Occipital lobe (tissue), 2 donors: ENCODE measurements around the gene MBD3L3. TPM values are rescaled to one million over a fixed set of nuclear protein-coding genes. Genes with fewer than 3 reads are reported as not detected.
"Not testable (repeated sequence)": the region's sequence is repeated elsewhere in the genome, so short reads cannot be mapped to it uniquely, and the experiment has no call there.

Experiments
- DNase-seq: peaks from one replicate; lab custom pipeline; 2025; lab: John Stamatoyannopoulos, UW
- total RNA-seq: library from RNA; depleted of rRNA; stranded (reverse); fragments of >200 nt; gene quantifications from one replicate; pipeline ENCODE4 v1.2.3, GENCODE V29; 2014

Gene MBD3L3
- total RNA-seq = not detected

DNA sequence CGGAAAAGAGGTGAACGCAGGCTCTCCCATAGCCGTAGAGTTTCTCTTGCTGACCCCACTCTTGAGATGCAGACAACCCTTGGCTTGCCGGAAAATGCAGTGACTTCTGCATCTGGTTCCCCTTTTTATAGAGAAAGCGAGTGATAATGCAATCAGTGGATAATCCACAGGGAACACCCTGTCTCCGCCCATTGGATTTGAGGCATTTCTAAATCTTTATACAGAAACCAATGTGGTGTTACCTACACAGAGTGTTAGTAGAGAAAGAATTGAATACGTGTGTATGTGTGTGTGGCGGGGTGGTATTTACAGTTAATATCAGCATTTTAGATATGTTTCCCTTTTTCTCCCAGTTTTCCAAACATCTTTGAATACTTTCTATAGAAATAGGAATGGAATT, at the start of gene MBD3L3:
MBD3L3 (minus strand) TSS at position 101 of the 400 bp plus-strand sequence; CDS start at position 30, 71 bp downstream.
- not testable (repeated sequence) for DNase-seq

DNA sequence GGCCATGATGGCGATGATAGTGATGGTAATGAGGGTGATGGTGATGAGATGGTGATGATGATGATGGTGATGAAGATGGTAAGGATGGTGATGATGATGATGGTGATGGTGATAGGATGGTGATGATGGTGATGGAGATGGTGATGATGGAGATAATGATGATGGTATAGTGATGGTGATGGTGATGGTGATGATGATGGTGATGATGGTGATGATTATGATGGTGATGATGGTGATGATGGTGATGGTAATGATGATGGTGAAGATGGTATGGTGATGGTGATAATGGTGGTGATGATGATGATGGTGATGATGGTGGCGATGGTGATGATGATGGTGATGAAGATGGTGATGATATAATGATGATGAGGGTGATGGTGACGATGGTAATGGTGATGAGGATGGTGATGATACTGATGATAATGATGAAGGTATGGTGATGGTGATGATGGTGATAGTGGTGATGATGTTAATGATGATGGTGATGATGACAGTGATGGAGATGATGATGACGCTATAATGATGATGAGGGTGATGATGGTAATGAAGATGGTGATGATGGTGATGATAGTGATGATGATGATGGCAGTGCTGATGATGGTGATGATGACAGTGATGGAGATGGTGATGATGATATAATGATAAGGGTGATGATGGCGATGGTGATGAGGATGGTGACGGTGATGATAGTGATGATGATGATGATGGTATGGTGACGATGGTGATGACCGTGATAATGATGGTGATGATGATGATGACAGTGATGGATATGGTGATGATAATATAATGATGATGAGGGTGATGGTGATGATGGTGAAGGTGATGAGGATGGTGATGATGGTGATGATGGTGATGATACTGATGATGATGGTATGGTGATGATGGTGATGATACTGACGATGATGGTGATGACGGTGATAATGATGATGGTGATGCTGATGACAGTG, 48.5 kb upstream of the MBD3L3 start:
- no peak for DNase-seq

DNA sequence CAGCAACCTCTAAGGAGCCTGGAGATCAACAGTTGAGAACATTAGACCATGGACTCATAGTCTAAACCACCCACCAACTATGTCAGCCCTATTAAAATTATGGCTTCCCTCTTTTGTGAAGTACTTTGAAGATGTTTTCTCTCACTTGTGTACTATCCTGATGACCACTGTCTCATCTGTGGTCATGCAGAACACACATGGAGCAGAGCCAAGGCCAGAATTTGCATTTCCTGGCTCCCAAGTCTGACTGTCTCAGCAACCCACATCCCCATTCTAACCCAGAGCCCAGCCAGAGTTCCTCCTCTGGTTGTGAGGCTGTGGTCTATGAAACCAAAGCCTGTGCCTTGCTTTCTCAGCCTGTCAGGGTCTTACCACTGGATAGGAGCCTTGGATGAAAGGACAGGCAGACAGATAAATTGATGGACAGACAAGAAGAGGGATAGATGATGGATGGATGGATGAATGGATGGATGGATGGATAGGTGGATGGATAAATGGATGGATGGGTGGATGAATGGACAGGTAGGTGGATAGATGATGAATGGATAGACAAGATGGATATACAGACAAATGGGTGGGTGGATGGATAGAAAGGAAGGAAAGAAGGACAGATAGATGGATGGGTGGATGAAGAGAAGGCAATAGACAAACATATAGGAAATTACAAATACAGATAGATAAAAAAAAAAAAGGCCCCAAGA, 46.4 kb upstream of the MBD3L3 start:
- no peak for DNase-seq

DNA sequence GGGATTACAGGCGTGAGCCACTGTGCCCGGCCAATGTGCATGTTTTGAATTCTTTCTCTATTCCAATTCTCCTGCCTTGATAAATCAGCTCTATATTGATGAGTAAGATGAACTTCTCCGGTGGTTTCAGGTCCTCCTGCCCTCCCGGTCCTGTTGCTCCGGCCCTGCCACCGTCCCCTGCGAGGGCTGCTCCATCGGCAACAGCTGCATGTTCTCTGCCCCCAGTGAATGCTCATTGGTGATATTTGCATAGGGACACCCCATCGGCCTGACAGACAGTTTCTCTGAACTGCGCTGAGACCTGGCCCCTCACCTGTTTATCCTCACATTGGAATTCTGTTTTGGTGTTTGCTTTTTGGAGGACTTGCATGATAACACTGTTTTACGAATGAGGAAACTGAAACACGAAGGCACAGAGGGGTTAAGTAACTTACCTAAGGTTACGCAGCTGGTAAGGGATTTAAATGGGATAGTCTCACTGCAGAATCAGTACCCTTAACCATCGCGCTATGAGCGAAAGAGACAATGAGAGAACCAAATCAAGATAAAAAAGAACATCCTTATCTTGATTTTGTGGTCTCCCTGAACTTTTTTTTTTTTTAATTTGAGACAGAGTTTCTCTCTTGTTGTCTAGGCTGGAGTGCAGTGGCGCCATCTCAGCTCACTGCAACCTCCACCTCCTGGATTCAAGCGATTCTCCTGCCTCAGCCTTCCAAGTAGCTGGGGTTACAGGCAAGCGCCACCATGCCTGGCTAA, 43.2 kb upstream of the MBD3L3 start:
- no peak for DNase-seq

DNA sequence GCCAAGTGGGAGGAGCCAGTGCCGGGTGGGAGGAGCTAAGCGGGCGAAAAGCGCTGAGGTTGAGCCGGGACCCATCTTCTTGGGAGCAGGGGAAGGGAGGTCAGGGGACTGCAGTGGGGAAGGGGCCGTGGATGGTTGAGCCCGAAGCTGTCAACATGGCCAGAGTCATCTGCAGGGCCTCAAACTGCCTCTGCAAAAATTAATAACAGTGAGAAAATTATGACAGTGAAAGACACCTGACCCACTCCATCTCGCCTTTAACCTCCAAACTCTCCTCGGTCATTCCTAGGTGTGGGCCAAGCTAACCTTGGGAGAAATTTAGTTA, 41.1 kb upstream of the MBD3L3 start:
- DNase-seq = no peak

DNA sequence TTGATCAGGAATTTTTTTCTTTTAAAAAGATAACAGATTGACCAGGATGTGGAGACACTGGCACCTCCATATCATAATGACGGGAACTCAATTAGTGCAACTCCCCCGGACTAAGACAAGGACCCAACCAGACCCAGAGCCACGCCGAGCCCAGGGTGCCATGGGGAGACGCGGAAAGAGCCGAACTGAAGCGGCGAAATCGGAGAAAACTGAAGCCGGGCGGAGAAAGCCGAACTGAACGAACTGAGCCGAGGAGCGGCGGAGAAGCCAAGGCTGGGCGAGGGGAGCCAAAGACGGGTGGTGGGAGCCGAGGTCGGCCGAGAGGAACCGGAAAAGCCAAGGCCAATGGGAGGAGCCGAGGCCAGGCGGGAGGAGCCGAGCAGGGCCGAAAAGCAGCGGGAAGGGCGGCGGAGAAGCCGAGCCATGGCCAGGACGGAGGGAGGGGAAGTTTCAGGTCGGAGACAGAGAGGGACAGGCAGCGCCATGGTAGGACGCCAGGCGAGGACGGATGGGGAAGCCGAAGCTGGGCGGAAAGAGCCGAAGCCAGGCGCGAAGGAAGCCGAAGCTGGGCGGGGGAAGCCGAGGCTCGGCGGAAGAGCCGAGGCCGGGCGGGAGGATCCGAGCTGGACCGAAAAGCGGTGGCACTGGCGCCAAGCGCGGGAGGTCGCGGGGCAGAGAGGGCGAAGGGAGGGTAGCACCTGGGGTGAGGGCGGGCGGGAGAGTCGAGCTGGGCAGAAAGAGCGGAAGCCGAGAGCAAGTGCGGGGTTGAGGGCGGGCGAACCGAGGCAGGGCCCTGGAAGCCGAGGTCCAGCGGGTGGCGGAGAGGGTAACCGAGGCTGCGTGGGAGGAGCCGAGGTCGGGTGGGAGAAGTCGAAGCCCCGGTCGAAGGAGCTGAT, 40.5 kb upstream of the MBD3L3 start:
- peak; percentile 87 for DNase-seq

DNA sequence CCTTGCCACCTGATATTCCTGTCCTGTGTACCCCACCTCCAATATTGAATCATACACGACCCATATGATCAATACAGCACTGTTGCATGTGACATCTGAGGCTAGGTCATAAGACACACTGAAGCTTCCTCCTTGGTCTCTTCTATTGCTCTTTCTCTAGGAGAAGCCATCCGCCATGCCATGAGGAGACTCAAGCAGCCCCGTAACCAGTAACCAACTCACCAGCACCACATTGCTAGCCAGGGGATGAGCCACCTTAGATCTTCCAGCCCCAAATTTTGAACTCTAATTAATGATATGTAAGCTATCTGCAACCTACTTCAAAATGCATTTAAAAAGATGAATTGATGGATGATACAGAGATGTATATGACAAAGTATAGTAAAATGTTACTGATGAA, 39.6 kb upstream of the MBD3L3 start:
- DNase-seq = no peak

DNA sequence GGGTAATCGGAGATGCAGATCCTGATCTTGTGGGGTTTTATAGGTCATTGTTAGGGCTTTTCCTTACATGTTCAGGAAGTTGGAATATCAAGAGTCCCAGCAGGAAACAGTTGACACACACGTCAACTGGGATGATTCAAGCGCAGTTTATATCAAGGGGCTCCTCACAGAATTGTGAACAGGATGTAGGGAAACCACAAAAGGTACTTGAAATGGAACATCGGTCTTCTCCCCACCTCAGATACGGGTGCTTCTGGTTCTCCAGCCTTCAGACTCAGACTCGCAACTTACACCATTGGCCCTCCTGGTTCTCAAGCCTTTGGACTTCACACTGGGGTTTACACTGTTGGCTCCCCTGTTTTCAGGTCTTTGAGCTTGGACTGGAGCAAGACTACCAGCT, 30.5 kb upstream of the MBD3L3 start:
- no peak for DNase-seq

DNA sequence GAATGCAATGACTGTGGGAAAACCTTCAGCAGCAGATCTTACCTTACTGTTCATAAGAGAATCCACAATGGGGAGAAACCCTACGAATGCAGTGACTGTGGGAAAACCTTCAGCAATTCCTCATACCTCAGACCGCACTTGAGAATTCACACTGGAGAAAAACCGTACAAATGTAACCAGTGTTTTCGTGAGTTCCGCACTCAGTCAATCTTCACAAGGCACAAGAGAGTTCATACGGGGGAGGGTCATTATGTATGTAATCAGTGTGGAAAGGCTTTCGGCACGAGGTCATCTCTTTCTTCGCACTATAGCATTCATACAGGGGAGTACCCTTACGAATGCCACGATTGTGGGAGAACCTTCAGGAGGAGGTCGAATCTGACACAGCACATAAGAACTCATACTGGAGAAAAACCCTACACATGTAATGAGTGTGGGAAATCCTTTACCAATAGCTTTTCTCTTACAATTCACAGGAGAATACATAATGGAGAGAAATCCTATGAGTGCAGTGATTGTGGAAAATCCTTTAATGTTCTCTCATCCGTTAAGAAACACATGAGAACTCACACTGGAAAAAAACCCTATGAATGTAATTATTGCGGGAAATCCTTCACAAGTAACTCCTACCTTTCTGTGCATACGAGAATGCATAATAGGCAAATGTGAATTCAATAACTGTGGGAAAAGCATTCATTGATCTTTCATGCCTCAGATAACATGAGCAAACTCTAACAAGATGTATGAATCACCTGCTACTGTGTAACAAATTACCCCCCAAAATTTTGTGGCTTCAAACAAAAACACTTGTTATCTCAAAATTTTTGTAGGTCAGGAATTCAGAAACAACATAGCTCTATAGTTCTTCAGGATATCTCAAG, 24.8 kb upstream of the MBD3L3 start:
- DNase-seq = no peak

DNA sequence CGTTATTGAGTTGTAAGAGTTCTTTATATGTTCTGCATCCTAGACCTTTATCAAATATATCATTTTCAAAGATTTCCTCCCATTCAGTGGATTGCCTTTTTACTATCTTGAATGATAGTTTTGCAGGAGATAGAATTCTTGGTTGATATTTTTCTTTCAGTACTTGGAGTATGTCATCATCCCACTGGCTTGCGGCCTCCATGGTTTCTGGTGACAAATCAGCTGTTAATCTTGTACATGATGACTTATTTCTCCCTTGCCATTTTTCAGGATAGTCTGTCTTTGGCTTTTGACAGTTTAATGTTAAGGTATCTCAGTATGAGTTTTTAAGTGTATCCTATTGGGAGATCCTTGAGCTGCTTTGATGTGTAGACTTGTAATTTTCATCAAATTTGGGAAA, 19.5 kb upstream of the MBD3L3 start:
- no peak for DNase-seq

DNA sequence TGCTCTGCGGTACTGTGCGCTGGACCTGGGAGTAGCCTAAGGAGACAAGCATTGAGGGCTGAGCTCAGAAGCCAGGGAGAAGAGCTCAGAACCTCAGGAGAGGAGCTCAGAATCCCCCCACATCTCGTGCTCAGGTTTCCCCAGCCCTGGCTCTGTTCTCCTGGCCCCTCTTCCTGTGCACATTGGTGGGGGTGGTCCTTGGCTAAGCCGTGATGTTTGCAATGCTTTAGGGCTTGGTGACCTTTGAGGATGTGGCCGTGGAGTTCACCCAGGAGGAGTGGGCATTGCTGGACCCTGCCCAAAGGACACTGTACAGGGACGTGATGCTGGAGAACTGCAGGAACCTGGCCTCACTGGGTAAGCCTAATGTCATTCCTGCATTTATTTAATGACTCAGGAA, 17.7 kb upstream of the MBD3L3 start:
- no peak for DNase-seq

DNA sequence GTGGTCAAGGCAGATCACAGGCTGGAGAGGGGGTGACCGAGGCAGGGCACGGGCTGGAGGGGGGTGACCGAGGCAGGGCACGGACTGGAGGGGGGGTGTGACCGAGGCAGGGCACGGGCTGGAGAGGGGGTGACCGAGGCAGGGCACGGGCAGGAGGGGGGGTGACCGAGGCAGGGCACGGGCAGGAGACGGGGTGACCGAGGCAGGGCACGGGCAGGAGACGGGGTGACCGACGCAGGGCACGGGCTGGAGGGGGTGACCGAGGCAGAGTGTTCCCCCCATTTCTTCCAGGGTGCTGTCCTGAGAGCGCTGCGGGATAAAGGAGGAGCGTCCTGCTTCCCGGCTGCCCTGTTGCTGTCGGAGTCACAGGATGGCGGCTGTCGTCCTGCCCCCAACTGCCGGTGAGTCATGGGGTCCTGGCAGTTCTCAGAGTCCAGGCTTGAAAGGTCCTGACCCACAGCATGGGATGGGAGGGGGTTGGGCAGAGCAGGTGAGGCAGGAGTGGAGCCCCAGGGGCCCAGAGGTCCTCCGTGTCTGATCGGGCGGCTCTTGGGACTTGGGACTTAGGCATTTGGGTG, 16.3 kb upstream of the MBD3L3 start:
- no peak for DNase-seq

DNA sequence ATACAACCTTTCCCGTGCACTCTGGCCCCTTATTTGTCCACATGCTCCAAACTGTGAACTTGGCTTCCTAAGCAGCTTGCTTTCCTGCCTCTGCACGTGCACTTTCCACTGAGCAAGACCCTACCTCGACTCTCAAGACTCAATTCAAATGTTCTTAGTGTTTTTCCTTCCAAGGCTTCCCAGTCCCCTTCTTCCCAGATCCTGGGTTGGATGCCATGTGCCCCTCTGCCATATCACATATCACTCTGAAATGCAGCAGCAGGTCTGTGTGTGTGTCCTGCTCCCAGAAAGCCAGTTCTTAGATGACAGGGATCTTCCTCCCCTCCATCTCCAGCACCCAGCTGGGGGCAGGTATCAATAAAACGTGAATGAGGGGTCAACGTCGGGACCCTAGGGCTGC, 14.1 kb upstream of the MBD3L3 start:
- DNase-seq = no peak

DNA sequence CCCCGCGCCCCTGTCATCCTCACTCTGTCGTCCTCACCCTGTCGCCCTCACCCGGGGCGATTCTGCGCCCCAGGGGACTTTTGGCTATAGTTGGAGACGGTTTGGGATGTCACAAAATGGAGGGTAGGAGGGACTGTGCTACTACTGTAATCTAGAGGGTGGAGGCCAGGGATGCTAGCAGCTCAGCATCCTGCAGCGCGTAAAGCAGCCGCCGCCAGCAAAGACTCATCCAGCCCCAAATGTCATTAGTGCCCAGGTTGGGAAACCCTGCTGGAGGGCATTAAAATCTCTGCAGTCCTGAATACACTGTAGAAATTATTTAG, 11.4 kb upstream of the MBD3L3 start:
- DNase-seq = no peak

DNA sequence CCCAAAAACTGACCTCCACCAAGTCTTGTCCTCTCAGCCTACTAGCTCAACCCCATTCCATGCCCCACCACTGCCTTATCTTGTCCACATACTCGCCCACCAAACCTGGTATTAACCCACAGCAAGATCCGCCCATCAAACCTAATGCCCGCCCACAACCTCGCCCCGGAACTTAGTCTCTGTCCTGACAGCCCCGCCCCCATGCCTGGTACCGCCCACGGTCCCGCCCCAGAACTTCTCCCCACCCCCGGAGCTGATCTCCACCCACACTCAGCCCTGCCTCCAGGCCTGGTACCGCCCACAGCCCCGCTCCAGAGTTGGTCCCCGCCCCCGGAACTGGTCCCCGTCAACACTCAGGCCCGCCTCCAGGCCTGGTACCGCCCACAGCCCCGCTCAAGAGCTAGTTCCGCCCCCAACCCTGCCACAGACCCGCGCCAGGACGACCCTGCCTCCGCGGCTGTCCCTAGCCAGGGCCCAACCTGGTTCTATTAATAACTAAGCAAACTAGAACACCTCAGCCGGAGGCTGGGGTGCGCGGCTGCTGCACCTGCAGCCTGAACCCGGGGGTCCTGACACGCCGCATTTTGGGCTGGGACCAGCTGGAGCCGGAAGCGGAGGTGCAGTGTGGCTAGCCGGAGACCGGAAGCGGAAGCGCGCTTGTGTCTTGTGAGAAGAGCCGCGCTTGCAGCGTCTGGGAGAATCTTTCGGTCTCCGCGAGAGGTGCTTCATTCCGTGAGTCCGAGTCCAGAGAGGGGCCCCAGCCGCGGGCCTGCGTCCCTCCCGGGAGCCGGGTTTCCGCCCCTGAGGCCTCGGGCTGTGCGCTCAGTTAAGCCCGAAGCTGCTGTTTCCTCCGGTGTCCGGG, 10.8 kb upstream of the MBD3L3 start, which contains the start of gene ZNF557:
ZNF557 (plus strand) TSS at position 662 of the 862 bp plus-strand sequence. CDS start 5,372 bp downstream, outside the sequence.
- DNase-seq = peak; percentile 97

DNA sequence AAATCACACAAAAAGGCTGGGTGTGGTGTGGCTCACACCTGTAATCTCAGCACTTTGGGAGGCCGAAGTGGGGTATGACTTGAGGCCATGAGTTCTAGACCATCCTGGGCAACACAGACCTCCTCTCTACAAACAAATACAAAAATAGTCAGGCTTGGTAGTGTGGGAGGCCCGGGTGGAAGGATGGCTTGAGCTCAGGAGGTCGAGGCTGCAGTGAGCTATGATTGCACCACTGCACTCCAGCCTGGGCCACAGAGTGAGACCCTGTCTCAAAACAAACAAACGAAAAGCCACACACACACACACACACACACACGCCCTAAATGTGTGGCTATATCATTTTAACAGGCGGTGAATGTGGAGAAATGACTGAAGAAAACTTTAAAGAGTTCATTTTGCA, 10.1 kb upstream of the MBD3L3 start:
- DNase-seq = no peak

DNA sequence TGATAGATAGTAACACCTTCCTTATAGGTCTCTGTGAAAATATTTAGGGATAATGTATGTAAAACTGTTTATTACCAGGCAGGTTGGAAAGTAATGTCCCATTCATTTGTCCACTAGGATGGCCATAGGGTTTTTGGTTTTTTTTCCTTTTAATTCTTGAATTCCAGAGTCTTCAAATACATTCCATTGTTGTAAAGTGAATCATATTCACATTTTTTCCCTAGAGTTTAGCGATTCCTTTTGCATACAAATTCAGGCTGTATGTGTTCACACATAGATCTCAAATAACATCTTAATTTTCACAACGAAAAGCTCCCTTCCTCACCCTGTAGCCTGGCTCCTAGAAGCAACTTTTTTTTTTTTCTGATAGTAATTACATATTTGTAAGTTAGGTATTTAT, 9.2 kb upstream of the MBD3L3 start:
- no peak for DNase-seq

DNA sequence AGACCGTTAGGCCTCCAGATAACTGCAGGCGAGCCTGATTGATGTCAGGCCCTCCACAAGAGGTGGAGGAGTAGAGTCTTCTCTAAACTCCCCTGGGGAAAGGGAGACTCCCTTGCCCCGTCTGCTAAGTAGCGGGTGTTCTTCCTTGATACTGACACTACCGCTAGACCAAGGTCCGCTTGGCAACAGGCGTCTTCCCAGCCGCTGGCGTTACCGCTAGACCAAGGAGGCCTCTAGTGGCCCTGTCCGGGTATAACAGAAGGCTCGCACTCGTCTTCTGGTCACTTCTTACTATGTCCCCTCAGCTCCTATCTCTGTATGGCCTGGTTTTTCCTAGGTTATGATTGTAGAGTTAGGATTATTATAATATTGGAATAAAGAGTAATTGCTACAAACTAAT, 8.6 kb upstream of the MBD3L3 start:
- not testable (repeated sequence) for DNase-seq
